NT2/D1 (cell line): ENCODE results near the gene VAV3.

Experiments used
- SUZ12 ChIP-seq: IDR thresholded peaks from 2 replicates; pipeline ENCODE4 v1.6.1; 2011; ENCODE audit not compliant: insufficient read length, insufficient read depth; ENCODE audit errors: extremely low read depth
- YY1 ChIP-seq: IDR thresholded peaks from 2 replicates; pipeline ENCODE4 v1.6.1; 2011; ENCODE audit not compliant: insufficient read length, insufficient read depth
- ZNF274 ChIP-seq: IDR thresholded peaks from 2 replicates; pipeline ENCODE4 v1.6.1; 2011; ENCODE audit warnings: mild to moderate bottlenecking, low read depth, low read length

DNA sequence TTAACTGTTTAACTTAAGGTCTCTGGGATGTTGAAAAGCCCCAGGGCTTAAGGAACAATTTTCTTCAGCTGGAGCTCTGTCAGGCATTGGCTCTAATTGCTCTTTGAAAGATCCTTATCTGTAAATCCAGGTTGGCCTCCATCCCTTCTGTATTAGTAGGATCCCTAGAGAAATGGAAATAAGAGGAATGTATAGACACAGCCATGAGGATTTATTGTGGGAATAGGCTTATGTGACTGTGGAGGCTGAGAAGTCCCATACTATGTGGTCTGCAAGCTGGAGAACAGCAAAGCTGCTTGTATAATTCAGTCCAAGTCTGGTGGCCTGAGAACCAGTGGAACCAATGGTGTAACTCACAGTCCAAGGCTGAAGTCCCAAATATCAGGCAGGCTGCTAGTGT is 47.6 kb upstream of the VAV3 start:
- TF ChIP-seq ZNF274 (no peak), YY1 (no peak), SUZ12 (no peak)
